ENCODE data around the gene MRFAP1. TPM values are rescaled to one million over a fixed set of nuclear protein-coding genes. Genes with fewer than 3 reads are reported as not detected.

The MRFAP1 gene
- total RNA-seq (100 to 1,000 TPM; 181 to 265 (median 227) TPM), polyA plus RNA-seq (100 to 1,000 TPM; 133 to 299 (median 191) TPM)
- long read RNA-seq, donor 1, transcript MRFAP1-201 (3 exons, 2,049 nt), result minor isoform, 21 of 272 reads
- long read RNA-seq, donor 1, transcript MRFAP1-204 (1 exons, 1,982 nt), result major isoform, 159 of 272 reads
- long read RNA-seq, donor 1, transcript MRFAP1-202 (2 exons, 1,584 nt), result minor isoform, 67 of 272 reads
- long read RNA-seq, donor 1, partial matches to known transcripts, result 16 of 272 reads
- long read RNA-seq, donor 1, other reads (novel, unspliced or antisense), result 9 of 272 reads
- long read RNA-seq, donor 2, transcript MRFAP1-202 (2 exons, 1,584 nt), result minor isoform, 70 of 309 reads
- long read RNA-seq, donor 2, transcript MRFAP1-204 (1 exons, 1,982 nt), result major isoform, 167 of 309 reads
- long read RNA-seq, donor 2, transcript MRFAP1-201 (3 exons, 2,049 nt), result minor isoform, 15 of 309 reads
- long read RNA-seq, donor 2, partial matches to known transcripts, result 48 of 309 reads
- long read RNA-seq, donor 2, other reads (novel, unspliced or antisense), result 9 of 309 reads

DNA sequence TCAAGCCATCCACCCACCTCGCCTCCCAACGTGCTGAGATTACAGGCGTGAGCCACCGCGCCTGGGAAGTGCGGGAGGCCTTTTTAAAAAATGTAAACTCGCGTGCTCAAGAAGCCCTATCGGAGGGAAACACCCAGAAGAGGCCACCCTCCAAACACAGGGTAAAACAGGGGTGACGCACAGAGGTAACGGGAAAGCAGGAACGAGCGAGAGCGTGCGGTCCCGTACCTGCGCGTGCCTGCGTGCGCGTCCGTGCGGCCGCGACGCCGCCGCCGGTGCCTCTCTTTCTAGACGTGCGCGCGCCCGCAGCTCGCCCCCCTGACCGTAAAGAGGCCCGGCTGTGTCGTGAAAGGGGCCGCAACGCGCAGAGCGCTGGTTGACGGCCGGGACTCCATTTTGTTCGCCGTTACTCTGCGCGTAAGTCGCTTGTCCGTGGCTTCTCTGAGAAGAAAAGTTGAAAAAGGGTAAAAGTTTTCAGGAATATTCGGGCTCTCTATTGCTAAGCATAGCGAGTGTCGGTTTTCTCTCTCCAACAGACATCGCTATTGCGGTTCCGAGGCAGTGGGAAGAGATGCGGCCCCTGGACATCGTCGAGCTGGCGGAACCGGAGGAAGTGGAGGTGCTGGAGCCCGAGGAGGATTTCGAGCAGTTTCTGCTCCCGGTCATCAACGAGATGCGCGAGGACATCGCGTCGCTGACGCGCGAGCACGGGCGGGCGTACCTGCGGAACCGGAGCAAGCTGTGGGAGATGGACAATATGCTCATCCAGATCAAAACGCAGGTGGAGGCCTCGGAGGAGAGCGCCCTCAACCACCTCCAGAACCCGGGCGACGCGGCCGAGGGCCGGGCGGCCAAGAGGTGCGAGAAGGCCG is at the start of gene MRFAP1:
TSS of gene MRFAP1 (plus strand) at position 394 of the 872 bp plus-strand sequence. CDS start at position 572, 178 bp downstream.
- 0 to 1% (median 0%) methylated on average over 87 to 90 of the region's 90 CpGs for WGBS, 5 donors
- Histone ChIP-seq H3K4me3 (peak within 1 kb of the TSS; percentile 65 to 96 (median 88)), H3K4me1 (peaks cover 17 to 46% (median 35%) of the 10 kb centered on the region in 6 donors), H3K36me3 (peaks cover 0 to 23% (median 19%) of the 10 kb centered on the region in 6 donors), H3K27ac (peak within 1 kb of the TSS; percentile 95 to 99 (median 98)), H3K27me3 (replicated peaks in 1 of 7) (no peaks in the 10 kb centered on the region), H3K9me3 (no peaks in the 10 kb centered on the region)
- peak; percentile 97 for DNase-seq
- intact Hi-C loops (cut with DNase I; ENCODE audit: low total_unique reads), result loop anchor here (5.0 kb wide), 1 partner anchor 67 kb away; the partner anchor contains the start of gene MRFAP1L1
- TF ChIP-seq POLR2AphosphoS5 (IDR thresholded peaks at IDR 0.05) (peak; percentile 93 to 98 (median 97)), POLR2A (IDR thresholded peaks at IDR 0.05) (peak; percentile 22 to 57 (median 55))
- TF ChIP-seq, protein P1, sequence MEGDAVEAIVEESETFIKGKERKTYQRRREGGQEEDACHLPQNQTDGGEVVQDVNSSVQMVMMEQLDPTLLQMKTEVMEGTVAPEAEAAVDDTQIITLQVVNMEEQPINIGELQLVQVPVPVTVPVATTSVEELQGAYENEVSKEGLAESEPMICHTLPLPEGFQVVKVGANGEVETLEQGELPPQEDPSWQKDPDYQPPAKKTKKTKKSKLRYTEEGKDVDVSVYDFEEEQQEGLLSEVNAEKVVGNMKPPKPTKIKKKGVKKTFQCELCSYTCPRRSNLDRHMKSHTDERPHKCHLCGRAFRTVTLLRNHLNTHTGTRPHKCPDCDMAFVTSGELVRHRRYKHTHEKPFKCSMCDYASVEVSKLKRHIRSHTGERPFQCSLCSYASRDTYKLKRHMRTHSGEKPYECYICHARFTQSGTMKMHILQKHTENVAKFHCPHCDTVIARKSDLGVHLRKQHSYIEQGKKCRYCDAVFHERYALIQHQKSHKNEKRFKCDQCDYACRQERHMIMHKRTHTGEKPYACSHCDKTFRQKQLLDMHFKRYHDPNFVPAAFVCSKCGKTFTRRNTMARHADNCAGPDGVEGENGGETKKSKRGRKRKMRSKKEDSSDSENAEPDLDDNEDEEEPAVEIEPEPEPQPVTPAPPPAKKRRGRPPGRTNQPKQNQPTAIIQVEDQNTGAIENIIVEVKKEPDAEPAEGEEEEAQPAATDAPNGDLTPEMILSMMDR (IDR thresholded peaks at IDR 0.05 in 8 of 11, conservative IDR thresholded peaks at IDR 0.05 in 3 of 11), result peak in 2 of 11 experiments; percentile 8 to 19

DNA sequence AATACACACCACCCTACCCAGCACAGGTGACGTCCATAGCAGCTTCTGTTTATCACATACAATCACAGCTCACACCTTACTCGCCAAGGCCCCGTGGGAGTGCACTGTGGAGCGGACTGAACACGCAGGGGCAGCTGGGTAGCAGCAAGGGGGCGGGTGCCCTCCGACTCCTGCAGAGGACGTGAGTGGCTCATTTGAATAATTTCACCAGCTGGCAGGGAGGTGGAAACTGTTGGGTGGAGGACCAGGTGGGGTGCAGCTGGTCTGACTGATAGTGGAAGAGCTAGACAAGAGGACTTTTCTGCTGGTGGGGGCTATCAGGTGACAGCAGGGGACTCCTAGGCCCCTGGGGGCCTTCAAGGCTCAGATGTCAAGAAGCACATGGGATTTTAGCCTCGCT is 49.2 kb upstream of the MRFAP1 start:
- H3K27ac ChIP-seq, result no peak overlapping the region
- H3K4me3 ChIP-seq, result no peak overlapping the region
- intact Hi-C loops (cut with DNase I; ENCODE audit: low total_unique reads), result no loop called here
- peak in 1 of 3 donors; percentile 31 for TF ChIP-seq POLR2AphosphoS5 (IDR thresholded peaks at IDR 0.05)
- TF ChIP-seq POLR2A (IDR thresholded peaks at IDR 0.05), result no peak
- no peaks in the 10 kb centered on the region for H3K27me3 ChIP-seq (replicated peaks in 1 of 7)
- H3K36me3 ChIP-seq, result peaks cover 0 to 100% (median 82%) of the 10 kb centered on the region in 6 donors
- 47 to 85% (median 74%) methylated on average over 8 to 9 of the region's 9 CpGs for whole genome bisulfite sequencing, 5 donors
- DNase-seq, result no peak
- H3K9me3 ChIP-seq, result no peaks in the 10 kb centered on the region
- H3K4me1 ChIP-seq, result no peaks in the 10 kb centered on the region

DNA sequence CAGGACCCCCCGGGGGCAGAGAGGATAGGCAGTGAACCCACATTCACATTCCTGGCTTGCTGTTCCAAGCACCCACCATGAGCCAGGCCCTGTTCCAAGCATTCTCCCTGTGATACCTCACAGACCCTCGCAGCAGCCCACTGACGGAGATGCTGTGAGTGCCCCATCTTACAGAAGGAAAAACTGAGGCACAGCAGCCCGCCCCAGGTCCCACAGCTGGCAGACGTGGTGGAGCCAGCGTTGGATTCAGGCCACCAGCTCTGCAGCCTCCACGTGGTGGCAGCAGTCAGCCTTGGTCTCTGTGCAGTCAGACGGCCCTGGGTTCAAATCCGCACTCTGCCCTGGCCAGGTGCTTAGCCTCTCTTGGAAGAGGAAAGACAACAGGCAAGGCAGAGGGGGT is 48.7 kb upstream of the MRFAP1 start:
- no peak overlapping the region for H3K4me3 ChIP-seq
- no peaks in the 10 kb centered on the region for H3K9me3 ChIP-seq
- H3K27me3 ChIP-seq (replicated peaks in 1 of 7), result no peaks in the 10 kb centered on the region
- H3K27ac ChIP-seq, result no peak overlapping the region
- no peak for TF ChIP-seq POLR2A (IDR thresholded peaks at IDR 0.05)
- no peaks in the 10 kb centered on the region for H3K4me1 ChIP-seq
- peaks cover 0 to 100% (median 78%) of the 10 kb centered on the region in 6 donors for H3K36me3 ChIP-seq
- intact Hi-C loops (cut with DNase I; ENCODE audit: low total_unique reads), result no loop called here
- 78 to 92% (median 87%) methylated on average over 8 to 9 of the region's 9 CpGs for WGBS, 5 donors
- DNase-seq, result no peak

DNA sequence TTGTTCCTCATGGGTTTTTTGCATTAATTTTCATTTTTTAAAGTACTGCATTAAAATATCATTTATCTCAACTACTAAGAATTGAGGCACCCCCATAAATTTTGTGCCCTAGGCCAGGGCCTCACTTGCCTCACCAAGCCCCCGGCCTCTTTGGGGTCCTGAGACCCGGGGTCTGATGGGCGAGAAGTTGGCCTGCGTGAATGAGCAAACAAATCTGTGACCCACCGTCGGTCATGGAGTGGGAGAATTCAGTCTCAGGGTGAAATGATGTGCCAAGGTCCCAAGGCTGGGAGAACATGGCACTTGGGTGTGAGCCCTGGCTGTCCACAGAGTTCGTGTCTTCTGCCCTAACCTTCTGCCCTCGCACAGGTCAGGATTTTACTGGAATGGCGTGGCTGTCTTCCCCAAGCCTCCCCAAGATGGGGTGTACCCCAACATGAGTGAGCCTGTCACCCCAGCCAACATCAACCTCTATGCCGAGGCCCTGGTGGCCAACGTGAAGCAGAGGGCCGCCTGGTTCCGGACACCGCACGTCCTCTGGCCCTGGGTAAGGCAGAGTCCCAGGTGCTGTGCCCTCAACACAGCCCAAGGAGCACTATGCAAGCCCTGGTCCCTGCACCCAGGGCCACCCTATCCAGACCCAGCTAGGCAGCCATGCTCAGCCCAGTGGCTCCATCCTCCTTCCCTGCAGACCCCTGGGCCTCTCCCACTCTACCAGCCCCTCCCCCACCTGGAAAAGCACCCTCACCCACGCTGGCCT is 47.5 kb upstream of the MRFAP1 start:
- 88 to 99% (median 94%) methylated on average over 12 to 16 of the region's 16 CpGs for WGBS, 5 donors
- TF ChIP-seq POLR2AphosphoS5 (IDR thresholded peaks at IDR 0.05) (peak in 1 of 3 donors; percentile 27), POLR2A (IDR thresholded peaks at IDR 0.05) (no peak)
- TF ChIP-seq, protein P1 (IDR thresholded peaks at IDR 0.05 in 8 of 11, conservative IDR thresholded peaks at IDR 0.05 in 3 of 11), result no peak
- H3K4me3 ChIP-seq, result no peak overlapping the region
- H3K27ac ChIP-seq, result no peak overlapping the region
- no peaks in the 10 kb centered on the region for H3K9me3 ChIP-seq
- DNase-seq, result no peak
- intact Hi-C loops (cut with DNase I; ENCODE audit: low total_unique reads), result no loop called here
- H3K36me3 ChIP-seq, result peaks cover 0 to 100% (median 78%) of the 10 kb centered on the region in 6 donors
- H3K27me3 ChIP-seq (replicated peaks in 1 of 7), result no peaks in the 10 kb centered on the region
- no peaks in the 10 kb centered on the region for H3K4me1 ChIP-seq
